OCI-LY7 (cell line): ENCODE measurements around the gene TBC1D9B.

Experiments used
- EZH2phosphoT487 ChIP-seq: fragments of 200-600 bp; sonication (generic); IDR thresholded peaks from 2 replicates; pipeline ENCODE4 v1.6.1; 2018; ENCODE audit warnings: low read depth, borderline replicate concordance, mild to moderate bottlenecking, mixed run types, antibody characterized with exemption, low read length, moderate library complexity, mixed read lengths
- TF ChIP-seq, protein P1 (sequence below): fragments of 200-600 bp; sonication (generic); conservative IDR thresholded peaks from 2 replicates; pipeline ENCODE4 v1.5.1; 2014; ENCODE audit warnings: mild to moderate bottlenecking, antibody characterized with exemption, low read length, moderate library complexity, mixed read lengths

DNA sequence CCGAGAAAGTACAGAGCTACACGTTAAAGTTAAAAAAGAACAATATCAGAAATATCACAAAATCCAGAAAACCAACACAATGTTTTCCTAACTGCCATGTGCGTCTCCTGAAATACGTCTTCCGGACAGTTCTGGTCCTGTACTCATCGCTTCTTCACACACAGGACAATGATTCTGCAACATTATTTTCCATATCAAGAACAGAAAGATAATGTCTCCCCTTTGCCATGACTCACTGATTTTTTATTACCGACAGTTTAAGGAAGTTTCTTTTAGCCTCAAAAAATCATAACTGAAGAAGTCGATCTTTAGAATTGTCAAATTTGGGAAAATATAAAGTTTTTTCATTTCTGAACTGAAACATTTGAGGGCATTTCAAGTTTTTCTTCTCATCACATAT lies 2.5 kb downstream of the TBC1D9B start:
- no peak for TF ChIP-seq EZH2phosphoT487
- TF ChIP-seq, protein P1, sequence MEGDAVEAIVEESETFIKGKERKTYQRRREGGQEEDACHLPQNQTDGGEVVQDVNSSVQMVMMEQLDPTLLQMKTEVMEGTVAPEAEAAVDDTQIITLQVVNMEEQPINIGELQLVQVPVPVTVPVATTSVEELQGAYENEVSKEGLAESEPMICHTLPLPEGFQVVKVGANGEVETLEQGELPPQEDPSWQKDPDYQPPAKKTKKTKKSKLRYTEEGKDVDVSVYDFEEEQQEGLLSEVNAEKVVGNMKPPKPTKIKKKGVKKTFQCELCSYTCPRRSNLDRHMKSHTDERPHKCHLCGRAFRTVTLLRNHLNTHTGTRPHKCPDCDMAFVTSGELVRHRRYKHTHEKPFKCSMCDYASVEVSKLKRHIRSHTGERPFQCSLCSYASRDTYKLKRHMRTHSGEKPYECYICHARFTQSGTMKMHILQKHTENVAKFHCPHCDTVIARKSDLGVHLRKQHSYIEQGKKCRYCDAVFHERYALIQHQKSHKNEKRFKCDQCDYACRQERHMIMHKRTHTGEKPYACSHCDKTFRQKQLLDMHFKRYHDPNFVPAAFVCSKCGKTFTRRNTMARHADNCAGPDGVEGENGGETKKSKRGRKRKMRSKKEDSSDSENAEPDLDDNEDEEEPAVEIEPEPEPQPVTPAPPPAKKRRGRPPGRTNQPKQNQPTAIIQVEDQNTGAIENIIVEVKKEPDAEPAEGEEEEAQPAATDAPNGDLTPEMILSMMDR, result no peak
